Natural killer cell (primary cell): Measurements from ENCODE around the gene UBE2K. TPM values are rescaled to one million over a fixed set of nuclear protein-coding genes. Genes with fewer than 3 reads are reported as not detected.
A peak's percentile ranks its signal among the peaks of the same experiment; 100 is the strongest.

Source experiments
- ATAC-seq, 3 donors: fragments of 150-1000 bp in 2 of 3; fragments of 200-7000 bp in 1 of 3; cut with Tn5 transposase; 1 replicate in 1 of 3; 2 replicates in 2 of 3; pipeline ENCODE4 v1.10.0; 2021; ENCODE audit warnings: mild to moderate bottlenecking in 2 of 3, moderate library complexity in 2 of 3
- DNase-seq, 2 donors: peaks; one replicate each; pipeline versions ENCODE4 v3.0.0 to v3.0.0-alpha.2; 2013 to 2021; ENCODE audit warnings: mixed read lengths in 1 of 2
- H3K27ac ChIP-seq: one replicate; pipeline ENCODE4 v1.5.1; 2013; ENCODE audit warnings: mild to moderate bottlenecking, low read length
- H3K27me3 ChIP-seq: one replicate; pipeline ENCODE4 v1.6.1; 2013; ENCODE audit warnings: low read length; ENCODE audit not compliant: control insufficient read depth, insufficient read depth
- H3K36me3 ChIP-seq: one replicate; pipeline ENCODE4 v1.6.1; 2013; ENCODE audit warnings: low read length; ENCODE audit not compliant: control insufficient read depth, insufficient read depth
- H3K4me1 ChIP-seq: one replicate; pipeline ENCODE4 v1.6.1; 2013; ENCODE audit warnings: low read length; ENCODE audit not compliant: control insufficient read depth, insufficient read depth
- H3K4me3 ChIP-seq: one replicate; pipeline ENCODE4 v1.5.1; 2013; ENCODE audit warnings: low read length
- H3K9me3 ChIP-seq: one replicate; pipeline ENCODE4 v1.6.1; 2013; ENCODE audit warnings: low read length; ENCODE audit not compliant: control insufficient read depth, insufficient read depth
- H3K27ac Mint-ChIP-seq, 2 donors: one replicate each; pipeline ENCODE4 v1.8.0; 2022; ENCODE audit warnings: mild to moderate bottlenecking in 2 of 2, mixed read lengths in 2 of 2, moderate library complexity in 1 of 2
- H3K27me3 Mint-ChIP-seq, 2 donors: one replicate each; pipeline ENCODE4 v1.8.0; 2022; ENCODE audit warnings: low read depth in 2 of 2, mixed read lengths in 2 of 2
- H3K36me3 Mint-ChIP-seq: one replicate; pipeline ENCODE4 v1.8.0; 2022; ENCODE audit warnings: mixed read lengths
- H3K4me1 Mint-ChIP-seq, 2 donors: one replicate each; pipeline ENCODE4 v1.8.0; 2022; ENCODE audit warnings: mixed read lengths in 2 of 2
- H3K4me3 Mint-ChIP-seq: one replicate; pipeline ENCODE4 v1.8.0; 2022; ENCODE audit warnings: mild to moderate bottlenecking, moderate library complexity, mixed read lengths
- H3K9me3 Mint-ChIP-seq, 2 donors: one replicate each; pipeline ENCODE4 v1.8.0; 2022; ENCODE audit warnings: mixed read lengths in 2 of 2
- WGBS: methylation state at CpG from one replicate; pipeline ENCODE4 v1.1.7; 2013; ENCODE audit warnings: missing lambda C conversion rate; ENCODE audit not compliant: insufficient coverage; 5-methylcytosine and 5-hydroxymethylcytosine counted together
- intact Hi-C: fragments of 100-400 bp; cut with micrococcal nuclease; formaldehyde crosslinking; loops from one replicate; pipeline ENCODE4 v1.14.2; 2022
- total RNA-seq, 4 donors: library from RNA; stranded (reverse); fragments of 120-200 nt in 1 of 4; gene quantifications; one replicate each; pipeline versions ENCODE4 v1.2.3 to v1.2.4, GENCODE V29; 2013 to 2022
- TF ChIP-seq, protein P1 (sequence below): fragments of 200-600 bp; IDR thresholded peaks from one replicate; pipeline ENCODE4 v1.8.0; 2022; ENCODE audit warnings: antibody characterized with exemption

UBE2K gene
- total RNA-seq, 3 donors from 2014 or later (not counting 1 experiment from before 2014, with no cell fraction given) = 38.0 to 53.9 (median 43.6) TPM

DNA sequence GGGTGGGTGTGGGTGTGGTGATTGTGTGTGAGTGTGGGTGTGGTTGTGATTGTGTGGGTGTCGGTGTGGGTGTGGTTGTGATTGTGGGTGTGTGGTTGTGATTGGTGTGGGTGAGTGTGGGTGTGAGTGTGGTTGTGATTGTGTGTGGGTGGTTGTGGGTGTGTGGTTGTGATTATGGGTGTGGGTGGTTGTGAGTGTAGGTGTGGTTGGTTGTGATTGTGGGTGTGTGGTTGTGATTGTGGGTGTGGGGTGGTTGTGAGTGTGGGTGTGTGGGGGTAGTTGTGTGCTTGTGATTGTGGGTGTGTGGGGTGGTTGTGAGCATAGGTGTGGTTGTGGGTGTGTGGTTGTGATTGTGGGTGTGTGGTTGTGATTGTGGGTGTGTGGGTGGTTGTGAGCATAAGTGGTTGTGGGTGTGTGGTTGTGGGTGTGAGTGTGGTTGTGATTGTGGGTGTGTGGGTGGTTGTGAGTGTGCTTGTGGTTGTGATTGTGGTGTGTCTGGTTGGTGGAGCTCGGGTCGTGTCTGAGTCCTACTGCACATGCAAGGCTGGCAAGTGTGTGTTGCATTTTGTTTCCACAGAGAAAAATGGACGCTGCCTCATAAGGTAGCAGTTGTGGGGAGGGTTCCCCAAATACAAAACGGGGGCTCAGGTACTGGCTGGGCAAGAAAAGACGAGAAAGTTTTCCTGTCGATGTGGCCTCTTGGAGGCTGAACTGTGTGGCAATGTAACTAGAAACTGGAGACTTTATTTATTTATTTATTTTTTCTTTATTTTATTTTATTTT, 116.7 kb downstream of the UBE2K start:
- Mint-ChIP-seq H3K4me1 (peaks cover 9 to 27% of the 10 kb centered on the region in 2 donors), H3K9me3 (peaks cover 4 to 9% of the 10 kb centered on the region in 2 donors), H3K36me3 (no peaks in the 10 kb centered on the region), H3K27me3 (peaks cover 0 to 3% of the 10 kb centered on the region in 2 donors), H3K4me3 (peak overlapping the region; percentile 79), H3K27ac (peak overlapping the region; percentile 80 to 93)
- intact Hi-C loops = loop anchor here (10.0 kb wide), 1 partner anchor 120 kb away; the partner anchor contains the start of gene UBE2K
- WGBS = 64% methylated on average over 7 of the region's 7 CpGs
- peak; percentile 30 to 49 for DNase-seq
- Histone ChIP-seq H3K4me3 (no peak overlapping the region), H3K27me3 (no peaks in the 10 kb centered on the region), H3K36me3 (no peaks in the 10 kb centered on the region), H3K9me3 (peaks cover 19% of the 10 kb centered on the region), H3K27ac (peak overlapping the region; percentile 19), H3K4me1 (no peaks in the 10 kb centered on the region)
- TF ChIP-seq, protein P1, sequence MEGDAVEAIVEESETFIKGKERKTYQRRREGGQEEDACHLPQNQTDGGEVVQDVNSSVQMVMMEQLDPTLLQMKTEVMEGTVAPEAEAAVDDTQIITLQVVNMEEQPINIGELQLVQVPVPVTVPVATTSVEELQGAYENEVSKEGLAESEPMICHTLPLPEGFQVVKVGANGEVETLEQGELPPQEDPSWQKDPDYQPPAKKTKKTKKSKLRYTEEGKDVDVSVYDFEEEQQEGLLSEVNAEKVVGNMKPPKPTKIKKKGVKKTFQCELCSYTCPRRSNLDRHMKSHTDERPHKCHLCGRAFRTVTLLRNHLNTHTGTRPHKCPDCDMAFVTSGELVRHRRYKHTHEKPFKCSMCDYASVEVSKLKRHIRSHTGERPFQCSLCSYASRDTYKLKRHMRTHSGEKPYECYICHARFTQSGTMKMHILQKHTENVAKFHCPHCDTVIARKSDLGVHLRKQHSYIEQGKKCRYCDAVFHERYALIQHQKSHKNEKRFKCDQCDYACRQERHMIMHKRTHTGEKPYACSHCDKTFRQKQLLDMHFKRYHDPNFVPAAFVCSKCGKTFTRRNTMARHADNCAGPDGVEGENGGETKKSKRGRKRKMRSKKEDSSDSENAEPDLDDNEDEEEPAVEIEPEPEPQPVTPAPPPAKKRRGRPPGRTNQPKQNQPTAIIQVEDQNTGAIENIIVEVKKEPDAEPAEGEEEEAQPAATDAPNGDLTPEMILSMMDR = no peak
- ATAC-seq = peak; percentile 38 to 52 (median 47)

DNA sequence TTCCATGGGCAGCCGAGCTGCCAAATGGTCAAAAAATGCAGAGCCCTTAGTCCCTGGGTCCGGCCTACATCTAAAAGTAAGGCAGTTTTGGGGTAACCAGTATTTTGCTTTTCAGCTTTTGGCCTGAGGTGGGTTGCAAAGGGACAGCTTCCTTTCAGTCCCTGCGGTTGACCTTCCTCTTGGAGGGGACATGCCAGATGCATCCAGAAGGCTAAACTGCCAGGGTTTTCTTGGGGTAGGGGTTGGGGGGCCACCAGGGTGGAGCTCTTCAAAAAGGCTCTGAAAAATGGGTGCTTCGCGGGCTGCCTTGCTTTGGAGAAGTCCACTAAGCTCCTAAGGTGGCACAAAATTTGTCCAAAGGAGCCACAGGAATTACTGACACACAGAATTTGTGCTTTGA, 120.7 kb downstream of the UBE2K start:
- no peak overlapping the region for H3K4me3 ChIP-seq
- 97% methylated on average over 5 of the region's 5 CpGs for WGBS
- no peaks in the 10 kb centered on the region for H3K4me1 ChIP-seq
- Mint-ChIP-seq H3K27me3 (no peaks in the 10 kb centered on the region), H3K9me3 (peaks cover 0 to 4% of the 10 kb centered on the region in 2 donors), H3K4me1 (peaks cover 0 to 13% of the 10 kb centered on the region in 2 donors), H3K27ac (no peak overlapping the region), H3K4me3 (no peak overlapping the region), H3K36me3 (no peaks in the 10 kb centered on the region)
- TF ChIP-seq, protein P1 = no peak
- peaks cover 7% of the 10 kb centered on the region for H3K36me3 ChIP-seq
- intact Hi-C loops = loop anchor here (10.0 kb wide), 1 partner anchor 124 kb away; the partner anchor contains the start of gene UBE2K
- H3K27me3 ChIP-seq = no peaks in the 10 kb centered on the region
- no peak for DNase-seq
- H3K9me3 ChIP-seq = peaks cover 13% of the 10 kb centered on the region
- no peak for ATAC-seq
- H3K27ac ChIP-seq = no peak overlapping the region

DNA sequence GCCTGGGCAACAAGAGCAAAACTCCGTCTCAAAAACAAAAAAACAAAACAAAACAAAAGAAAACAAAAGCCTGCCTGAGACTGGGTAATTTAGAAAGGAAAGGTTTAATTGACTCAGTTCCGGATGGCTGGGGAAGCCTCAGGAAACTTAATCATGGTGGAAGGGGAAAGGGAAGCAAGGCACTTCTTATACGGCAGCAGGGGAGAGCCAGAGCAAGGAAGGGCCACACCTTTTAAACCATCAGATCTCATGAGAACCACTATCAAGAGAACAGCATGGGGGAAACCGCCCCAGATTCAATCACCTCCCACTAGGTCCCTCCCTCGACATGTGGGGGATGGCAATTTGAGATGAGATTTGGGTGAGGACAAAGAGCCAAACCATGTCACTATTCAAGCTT, 122.2 kb downstream of the UBE2K start:
- Histone ChIP-seq H3K9me3 (no peaks in the 10 kb centered on the region), H3K27ac (no peak overlapping the region), H3K4me3 (no peak overlapping the region), H3K36me3 (peaks cover 17% of the 10 kb centered on the region), H3K4me1 (no peaks in the 10 kb centered on the region), H3K27me3 (no peaks in the 10 kb centered on the region)
- DNase-seq (no peak), ATAC-seq (no peak)
- H3K27me3 Mint-ChIP-seq = no peaks in the 10 kb centered on the region
- TF ChIP-seq, protein P1 = no peak
- no peak overlapping the region for H3K27ac Mint-ChIP-seq
- WGBS = 100% methylated on average over 2 of the region's 5 CpGs
- intact Hi-C loops = no loop called here
- H3K4me1 Mint-ChIP-seq = no peaks in the 10 kb centered on the region
- no peaks in the 10 kb centered on the region for H3K36me3 Mint-ChIP-seq
- H3K4me3 Mint-ChIP-seq = no peak overlapping the region
- no peaks in the 10 kb centered on the region for H3K9me3 Mint-ChIP-seq
